CD4-positive, alpha-beta T cell treated with Interferon alpha-2 for 1 hour (primary cell): ENCODE results near the gene PARP8.
"Not testable (repeated sequence)": the region's sequence is repeated elsewhere in the genome, so short reads cannot be mapped to it uniquely, and the experiment has no call there.

Experiments
- DNase-seq, 2 donors: peaks; one replicate each; pipeline ENCODE4 v3.0.0-alpha.2; 2020 to 2022

Gene PARP8

GRCh38 chr5:50684721-50685120, 18.3 kb downstream of the PARP8 start:
- no peak for DNase-seq

GRCh38 chr5:50687548-50687947, 21.1 kb downstream of the PARP8 start:
- DNase-seq, result no peak

DNA sequence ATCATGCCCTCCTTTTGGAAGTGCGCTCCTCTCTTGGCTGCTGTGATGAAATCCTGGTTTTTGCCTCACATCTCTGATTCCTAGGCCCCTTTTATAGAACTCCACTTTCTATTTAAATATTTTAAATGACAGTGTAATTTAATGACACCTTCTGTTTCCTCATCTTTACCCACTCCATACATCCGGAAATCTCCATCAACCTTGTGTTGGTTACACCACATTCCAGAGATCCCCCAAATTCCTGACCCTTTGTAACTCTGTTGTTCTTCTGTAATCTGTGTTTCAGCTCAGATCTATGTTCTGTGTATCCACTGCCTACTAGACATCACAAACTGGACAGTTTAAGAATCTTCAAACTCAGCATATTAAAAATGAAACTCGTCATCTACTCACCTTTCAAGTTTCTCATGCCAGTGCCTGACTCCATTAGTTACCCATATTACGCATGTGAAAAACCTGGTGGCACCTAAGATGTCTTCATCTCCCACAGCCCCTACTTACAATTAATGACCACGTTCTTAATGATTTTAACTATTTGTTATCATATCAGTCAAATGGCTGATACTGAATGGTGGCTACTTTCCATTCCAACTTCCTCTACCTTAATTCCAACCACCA, 25.1 kb downstream of the PARP8 start:
- DNase-seq, result no peak

- no peak for DNase-seq
Observed at GRCh38 chr5:50694027-50694590, 27.7 kb downstream of the PARP8 start.

GRCh38 chr5:50694626-50695025, 28.2 kb downstream of the PARP8 start:
- DNase-seq, result not testable (repeated sequence)

DNA sequence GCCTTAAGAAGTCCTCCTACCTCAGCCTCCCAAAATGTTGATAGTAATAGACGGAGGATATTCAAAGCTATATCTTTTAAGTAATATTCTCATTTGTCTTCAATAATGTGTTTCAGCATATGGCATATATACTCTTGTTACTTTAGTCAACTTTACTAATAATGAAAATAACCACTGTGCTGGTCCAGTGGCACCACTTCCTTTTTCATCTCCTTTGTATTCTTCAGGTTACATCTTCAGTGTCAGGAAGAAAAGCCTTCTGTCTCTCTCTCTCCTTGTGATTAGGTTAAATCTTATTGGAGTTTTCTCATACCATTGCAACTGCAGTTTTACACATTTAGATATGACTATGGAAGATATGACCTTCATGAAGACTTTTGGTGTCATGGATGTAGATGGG, 31.3 kb downstream of the PARP8 start:
- DNase-seq, result no peak

DNA sequence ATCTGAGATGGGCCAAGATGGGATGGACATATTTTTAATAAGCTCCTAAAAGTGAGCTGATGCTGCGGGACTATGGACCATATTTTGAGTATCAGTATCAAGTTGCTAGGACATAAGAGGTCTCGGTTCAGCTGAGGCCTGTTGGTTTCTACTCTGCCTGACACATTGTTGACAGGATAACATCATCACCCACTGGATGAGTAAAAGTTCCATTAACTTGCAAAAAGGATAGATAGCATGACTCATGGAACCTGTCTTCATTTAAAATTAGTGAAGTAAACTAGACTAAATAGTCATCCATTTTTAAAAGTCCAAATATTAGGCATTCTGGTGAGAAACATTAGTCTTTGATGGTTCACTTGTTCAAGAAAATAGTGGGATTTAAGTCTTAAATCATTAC, 33.3 kb downstream of the PARP8 start:
- DNase-seq, result no peak

GRCh38 chr5:50700706-50701105, 34.3 kb downstream of the PARP8 start:
- DNase-seq, result no peak

DNA sequence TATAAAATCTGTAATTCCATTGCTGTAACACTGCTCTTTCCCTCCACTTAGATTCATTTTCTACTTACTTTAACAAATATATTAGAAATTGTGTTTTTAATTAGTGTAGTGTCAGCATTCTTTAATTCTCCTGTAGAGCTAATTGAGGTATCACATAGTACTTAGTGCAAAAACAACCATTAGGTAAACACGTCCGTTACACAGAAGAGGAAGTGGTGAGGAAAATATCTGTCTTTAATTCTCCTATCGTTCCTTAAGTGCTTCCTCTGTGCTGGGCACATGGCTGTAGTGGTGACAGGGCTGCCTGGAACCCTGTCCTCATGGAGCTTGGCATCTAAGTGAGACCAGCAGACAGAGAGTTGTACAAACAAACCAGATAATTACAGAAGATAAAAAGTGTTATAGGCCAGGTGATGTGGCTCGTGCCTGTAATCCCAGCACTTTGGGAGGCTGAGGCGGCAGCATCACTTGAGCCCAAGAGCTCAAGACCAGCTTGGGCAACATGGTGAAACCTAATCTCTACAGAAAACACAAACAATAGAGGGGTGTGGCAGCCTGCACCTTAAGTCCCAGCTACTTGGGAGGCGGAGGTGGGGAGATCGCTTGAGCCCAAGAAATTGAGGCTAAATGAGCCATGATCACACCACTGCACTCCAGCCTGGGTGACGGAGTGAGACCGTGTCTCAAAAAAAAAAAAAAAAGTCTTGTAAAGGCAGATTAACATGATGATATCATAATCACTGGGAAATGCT, 36.4 kb downstream of the PARP8 start:
- peak in 1 of 2 donors; percentile 27 for DNase-seq

- no peak for DNase-seq
Observed at GRCh38 chr5:50703367-50703666, 36.9 kb downstream of the PARP8 start.

GRCh38 chr5:50704730-50705129, 38.3 kb downstream of the PARP8 start:
- no peak for DNase-seq

GRCh38 chr5:50709471-50709870, 43.0 kb downstream of the PARP8 start:
- no peak for DNase-seq

GRCh38 chr5:50710838-50711237, 44.4 kb downstream of the PARP8 start:
- DNase-seq, result no peak

GRCh38 chr5:50711280-50711679, 44.8 kb downstream of the PARP8 start:
- DNase-seq, result peak; percentile 69 to 88

GRCh38 chr5:50712479-50712878, 46.0 kb downstream of the PARP8 start:
- no peak for DNase-seq

GRCh38 chr5:50715001-50715400, 48.6 kb downstream of the PARP8 start:
- DNase-seq, result no peak

GRCh38 chr5:50716134-50716533, 49.7 kb downstream of the PARP8 start:
- DNase-seq, result no peak

- DNase-seq, result no peak
Observed at GRCh38 chr5:50717651-50718050, 51.2 kb downstream of the PARP8 start.

DNA sequence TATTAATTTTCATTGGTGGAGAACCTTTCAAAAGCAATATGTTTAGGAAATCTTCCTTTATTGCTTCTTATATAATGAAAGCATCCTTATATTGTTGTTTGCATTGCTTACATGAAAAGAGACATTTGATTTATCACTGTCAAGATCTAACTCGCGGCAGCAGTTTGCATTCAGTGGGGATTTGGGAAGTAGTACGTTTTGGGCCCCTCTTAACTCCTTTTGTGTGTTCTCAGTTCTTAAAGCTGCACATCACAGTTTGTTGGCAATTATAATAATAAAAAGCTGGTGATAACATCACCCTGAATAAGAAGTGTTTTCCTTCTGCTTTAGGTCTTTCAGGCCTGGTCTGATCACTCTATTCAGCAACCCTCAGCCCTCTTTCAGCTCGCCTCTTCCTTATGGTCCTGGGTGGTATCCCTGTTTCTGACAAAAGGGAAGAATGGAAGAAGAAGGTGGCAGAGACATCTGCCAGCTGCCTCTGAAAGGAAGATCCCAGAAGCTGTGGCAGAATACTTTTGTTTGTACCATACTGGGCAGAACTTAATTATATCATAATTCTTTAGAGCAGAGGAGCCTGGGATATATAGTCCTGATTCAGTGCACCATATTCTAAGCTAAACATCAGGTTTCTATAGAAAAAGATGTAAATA, 53.7 kb downstream of the PARP8 start:
- no peak for DNase-seq

- DNase-seq, result no peak
Observed at GRCh38 chr5:50722223-50722622, 55.8 kb downstream of the PARP8 start.

DNA sequence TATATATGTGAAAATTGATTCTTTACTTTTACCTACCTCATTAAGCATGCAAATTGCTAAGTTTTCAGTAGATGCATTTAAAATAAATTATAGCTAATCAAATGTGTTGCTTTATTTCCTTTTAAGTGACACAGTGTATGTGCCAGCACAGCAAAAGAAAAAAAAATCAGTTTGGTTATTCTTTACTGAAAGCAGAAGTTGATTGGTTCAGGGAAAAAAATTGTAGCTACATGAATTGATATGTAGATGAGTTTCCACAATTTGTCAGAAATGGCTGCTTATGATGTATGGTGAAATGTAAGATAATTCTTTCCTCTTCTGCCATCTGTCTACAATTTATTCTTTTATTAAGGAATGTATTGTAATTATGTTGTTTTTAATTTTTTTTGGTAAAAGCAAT, 57.8 kb downstream of the PARP8 start:
- DNase-seq, result no peak

DNA sequence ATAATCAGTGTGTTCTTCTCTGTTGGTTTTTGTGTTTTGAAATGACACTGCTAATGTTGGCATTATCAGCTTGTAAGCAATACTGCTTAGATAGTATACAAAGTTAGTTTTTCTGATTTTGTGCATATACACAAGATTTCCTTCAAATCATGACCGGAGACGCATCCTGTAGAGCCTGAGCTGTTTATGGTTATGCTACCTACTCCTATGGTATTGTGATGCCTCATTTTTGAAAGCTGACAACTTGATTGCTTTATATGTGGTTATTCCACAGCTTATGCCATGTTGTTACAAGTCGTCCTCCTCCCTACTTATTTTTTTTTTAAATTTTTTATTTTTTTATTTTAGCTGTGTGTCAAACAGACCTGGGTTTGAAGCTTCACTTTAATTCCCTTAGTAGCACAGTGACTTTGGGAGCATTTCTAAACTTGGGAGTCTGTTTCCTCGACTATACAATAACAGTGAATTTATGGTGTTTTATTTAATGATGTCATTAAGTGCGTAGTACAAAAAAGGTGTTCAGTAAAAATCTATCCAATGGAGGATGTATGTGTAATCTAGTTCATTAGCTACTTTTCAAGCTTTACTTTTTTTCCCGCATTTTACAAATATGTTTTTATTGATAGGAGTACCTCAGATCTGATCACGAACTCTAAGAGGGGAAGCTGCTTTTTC, 59.5 kb downstream of the PARP8 start:
- no peak for DNase-seq

GRCh38 chr5:50726475-50727148, 60.2 kb downstream of the PARP8 start:
- DNase-seq, result no peak
